SK-N-SH treated with all-trans-retinoic acid at 6 μM for 48 hours (cell line): Measurements from ENCODE around the gene IQSEC1.

ENCODE experiments used
- ESRRG ChIP-seq: fragments of 250-450 bp; sonication (Bioruptor Pico); IDR thresholded peaks from 2 replicates; pipeline ENCODE4 v1.6.1; 2021; ENCODE audit warnings: mild to moderate bottlenecking
- SNAI2 ChIP-seq: fragments of 250-450 bp; sonication (Bioruptor Pico); IDR thresholded peaks from 2 replicates; pipeline ENCODE4 v1.5.0; 2020; ENCODE audit warnings: mild to moderate bottlenecking, moderate library complexity
- TOX ChIP-seq: fragments of 250-450 bp; sonication (Bioruptor Pico); IDR thresholded peaks from 2 replicates; pipeline ENCODE4 v1.8.0; 2021; ENCODE audit warnings: mild to moderate bottlenecking, moderate library complexity, borderline replicate concordance
- ZFP3 ChIP-seq: fragments of 250-450 bp; sonication (Bioruptor Pico); IDR thresholded peaks from 2 replicates; pipeline ENCODE4 v1.5.0; 2020; ENCODE audit warnings: mild to moderate bottlenecking, moderate library complexity
- ZFP30 ChIP-seq: fragments of 450-650 bp; formaldehyde crosslinking; IDR thresholded peaks from 2 replicates; pipeline ENCODE4 v1.5.0; 2022; ENCODE audit warnings: mild to moderate bottlenecking, moderate library complexity
- TF ChIP-seq, protein P1 (sequence below): fragments of 250-450 bp; sonication (Bioruptor Pico); IDR thresholded peaks from 2 replicates; pipeline ENCODE4 v1.8.0; 2021; ENCODE audit warnings: low read depth, mild to moderate bottlenecking, moderate library complexity, borderline replicate concordance

DNA sequence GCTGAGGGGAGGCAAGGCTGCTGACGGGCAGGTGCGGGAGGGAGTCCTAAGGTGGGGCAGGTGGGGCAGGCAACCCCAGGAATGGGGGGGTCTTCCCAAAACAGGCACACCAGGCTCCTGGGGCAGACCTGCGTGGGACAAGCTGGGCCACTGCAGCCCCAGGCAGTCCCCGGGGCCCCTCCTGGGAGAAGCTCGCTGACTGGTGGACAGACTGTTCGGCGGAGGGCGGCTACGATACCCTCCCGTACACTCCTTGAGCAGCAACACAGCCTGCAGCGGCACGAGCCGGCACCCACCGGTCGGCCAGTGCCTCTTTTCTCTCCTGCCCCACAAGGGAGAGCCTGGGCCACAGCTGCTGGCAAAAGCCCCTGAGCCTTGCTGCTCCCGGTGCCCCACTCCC, 165.9 kb downstream of the IQSEC1 start:
- no peak for TF ChIP-seq TOX (CRISPR knock-in tag)
- no peak for TF ChIP-seq ZFP30 (CRISPR knock-in tag)
- no peak for TF ChIP-seq ESRRG (CRISPR knock-in tag)
- no peak for TF ChIP-seq ZFP3
- TF ChIP-seq SNAI2 (CRISPR knock-in tag): no peak
- TF ChIP-seq, protein P1, sequence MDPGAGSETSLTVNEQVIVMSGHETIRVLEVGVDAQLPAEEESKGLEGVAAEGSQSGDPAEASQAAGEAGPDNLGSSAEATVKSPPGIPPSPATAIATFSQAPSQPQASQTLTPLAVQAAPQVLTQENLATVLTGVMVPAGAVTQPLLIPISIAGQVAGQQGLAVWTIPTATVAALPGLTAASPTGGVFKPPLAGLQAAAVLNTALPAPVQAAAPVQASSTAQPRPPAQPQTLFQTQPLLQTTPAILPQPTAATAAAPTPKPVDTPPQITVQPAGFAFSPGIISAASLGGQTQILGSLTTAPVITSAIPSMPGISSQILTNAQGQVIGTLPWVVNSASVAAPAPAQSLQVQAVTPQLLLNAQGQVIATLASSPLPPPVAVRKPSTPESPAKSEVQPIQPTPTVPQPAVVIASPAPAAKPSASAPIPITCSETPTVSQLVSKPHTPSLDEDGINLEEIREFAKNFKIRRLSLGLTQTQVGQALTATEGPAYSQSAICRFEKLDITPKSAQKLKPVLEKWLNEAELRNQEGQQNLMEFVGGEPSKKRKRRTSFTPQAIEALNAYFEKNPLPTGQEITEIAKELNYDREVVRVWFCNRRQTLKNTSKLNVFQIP (CRISPR knock-in tag): no peak
